ENCODE results near the gene TPSAB1.

DNA sequence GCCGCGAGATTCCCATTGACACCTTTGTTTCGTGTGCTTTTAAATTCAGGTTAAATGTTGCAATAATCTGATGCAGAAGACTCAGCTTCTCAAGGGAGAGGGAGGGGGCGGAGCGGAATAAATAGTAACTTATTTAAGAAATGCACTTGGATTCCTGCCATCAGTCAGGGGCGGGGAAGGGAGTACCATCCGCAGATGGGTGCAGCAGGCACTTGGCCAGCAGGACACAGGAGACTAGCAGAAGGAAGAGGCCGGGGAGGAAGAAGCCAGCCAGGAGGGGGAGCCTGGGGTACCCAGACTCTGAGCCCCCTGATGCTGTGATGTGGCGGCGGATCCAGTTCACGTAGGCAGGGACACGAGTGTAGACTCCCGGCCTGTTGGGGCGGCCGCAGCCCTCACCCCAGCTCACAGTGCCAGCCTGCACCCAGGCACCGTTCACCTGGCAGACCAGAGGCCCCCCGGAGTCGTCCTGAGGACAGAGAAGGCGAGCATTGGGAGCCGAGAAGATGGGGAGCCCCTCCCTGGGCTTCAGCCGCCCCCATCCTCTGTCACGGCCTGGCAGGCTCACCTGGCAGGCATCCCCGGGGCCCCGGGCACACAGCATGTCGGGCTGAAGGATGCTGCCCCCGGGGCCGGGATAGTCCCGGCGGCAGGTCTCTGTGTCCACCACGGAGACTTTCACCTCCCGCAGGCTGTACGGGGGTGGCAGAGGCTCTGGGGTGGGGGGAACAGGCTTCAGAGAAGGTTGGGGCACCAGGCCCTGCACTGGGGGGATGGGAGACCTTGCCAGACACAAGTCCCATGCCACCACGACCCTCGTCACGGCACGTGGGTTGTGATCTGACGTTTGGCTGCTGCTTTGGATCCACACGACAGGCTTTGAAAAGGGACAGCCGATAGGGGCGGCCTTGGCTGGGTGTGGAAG is 18.6 kb upstream of the TPSAB1 start:
- TF ChIP-seq, protein P1, sequence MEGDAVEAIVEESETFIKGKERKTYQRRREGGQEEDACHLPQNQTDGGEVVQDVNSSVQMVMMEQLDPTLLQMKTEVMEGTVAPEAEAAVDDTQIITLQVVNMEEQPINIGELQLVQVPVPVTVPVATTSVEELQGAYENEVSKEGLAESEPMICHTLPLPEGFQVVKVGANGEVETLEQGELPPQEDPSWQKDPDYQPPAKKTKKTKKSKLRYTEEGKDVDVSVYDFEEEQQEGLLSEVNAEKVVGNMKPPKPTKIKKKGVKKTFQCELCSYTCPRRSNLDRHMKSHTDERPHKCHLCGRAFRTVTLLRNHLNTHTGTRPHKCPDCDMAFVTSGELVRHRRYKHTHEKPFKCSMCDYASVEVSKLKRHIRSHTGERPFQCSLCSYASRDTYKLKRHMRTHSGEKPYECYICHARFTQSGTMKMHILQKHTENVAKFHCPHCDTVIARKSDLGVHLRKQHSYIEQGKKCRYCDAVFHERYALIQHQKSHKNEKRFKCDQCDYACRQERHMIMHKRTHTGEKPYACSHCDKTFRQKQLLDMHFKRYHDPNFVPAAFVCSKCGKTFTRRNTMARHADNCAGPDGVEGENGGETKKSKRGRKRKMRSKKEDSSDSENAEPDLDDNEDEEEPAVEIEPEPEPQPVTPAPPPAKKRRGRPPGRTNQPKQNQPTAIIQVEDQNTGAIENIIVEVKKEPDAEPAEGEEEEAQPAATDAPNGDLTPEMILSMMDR (IDR thresholded peaks at IDR 0.05) = no peak
- TF ChIP-seq POLR2A (IDR thresholded peaks at IDR 0.05) = no peak

Data from ovary (tissue), 3 donors.